IMR-90 (cell line): ENCODE results near the gene SMARCA4.

Experiments used
- BHLHE40 ChIP-seq: fragments of 150-350 bp; IDR thresholded peaks from 2 replicates; pipeline ENCODE4 v1.6.1; 2016; ENCODE audit warnings: mild to moderate bottlenecking, low read depth, low read length
- CEBPB ChIP-seq: IDR thresholded peaks from 2 replicates; pipeline ENCODE4 v1.6.1; 2012; ENCODE audit warnings: low read depth, low read length, improper control_type of control experiment
- CHD1 ChIP-seq: IDR thresholded peaks from 2 replicates; pipeline ENCODE4 v1.6.1; 2012; ENCODE audit warnings: low read depth, low read length, improper control_type of control experiment
- ELK1 ChIP-seq: fragments of 150-350 bp; IDR thresholded peaks from 2 replicates; pipeline ENCODE4 v1.6.1; 2016; ENCODE audit warnings: low read depth, mild to moderate bottlenecking, low read length, moderate library complexity, borderline replicate concordance
- FOS ChIP-seq: fragments of 150-350 bp; IDR thresholded peaks from 2 replicates; pipeline ENCODE4 v1.6.1; 2016; ENCODE audit warnings: low read depth, low read length
- MAFK ChIP-seq: IDR thresholded peaks from 2 replicates; pipeline ENCODE4 v1.6.1; 2012; ENCODE audit warnings: low read depth, low read length, improper control_type of control experiment
- MAZ ChIP-seq: IDR thresholded peaks from 2 replicates; pipeline ENCODE4 v1.6.1; 2012; ENCODE audit warnings: low read depth, mild to moderate bottlenecking, low read length, improper control_type of control experiment, moderate library complexity, borderline replicate concordance
- MXI1 ChIP-seq: IDR thresholded peaks from 2 replicates; pipeline ENCODE4 v1.6.1; 2012; ENCODE audit warnings: low read depth, mild to moderate bottlenecking, low read length, moderate library complexity, borderline replicate concordance
- POLR2A ChIP-seq: IDR thresholded peaks from 2 replicates; pipeline ENCODE4 v1.6.1; 2012; ENCODE audit warnings: mild to moderate bottlenecking, low read depth, low read length
- RAD21 ChIP-seq: IDR thresholded peaks from 2 replicates; pipeline ENCODE4 v1.6.1; 2012; ENCODE audit warnings: low read length, improper control_type of control experiment
- RFX5 ChIP-seq: IDR thresholded peaks from 2 replicates; pipeline ENCODE4 v1.8.0; 2012; ENCODE audit warnings: low read depth, mild to moderate bottlenecking, low read length, moderate library complexity
- SMC3 ChIP-seq: fragments of 150-350 bp; IDR thresholded peaks from 2 replicates; pipeline ENCODE4 v1.6.1; 2016; ENCODE audit warnings: low read depth, mild to moderate bottlenecking, antibody characterized with exemption, low read length, moderate library complexity
- TF ChIP-seq, protein P1 (sequence below): conservative IDR thresholded peaks from 2 replicates; pipeline ENCODE4 v1.5.1; 2012; ENCODE audit warnings: mild to moderate bottlenecking, low read depth, low read length, improper control_type of control experiment
- TF ChIP-seq, protein P2 (sequence below): fragments of 150-350 bp; IDR thresholded peaks from 2 replicates; pipeline ENCODE4 v1.6.1; 2017; ENCODE audit warnings: mild to moderate bottlenecking, antibody characterized with exemption, low read length, low read depth

DNA sequence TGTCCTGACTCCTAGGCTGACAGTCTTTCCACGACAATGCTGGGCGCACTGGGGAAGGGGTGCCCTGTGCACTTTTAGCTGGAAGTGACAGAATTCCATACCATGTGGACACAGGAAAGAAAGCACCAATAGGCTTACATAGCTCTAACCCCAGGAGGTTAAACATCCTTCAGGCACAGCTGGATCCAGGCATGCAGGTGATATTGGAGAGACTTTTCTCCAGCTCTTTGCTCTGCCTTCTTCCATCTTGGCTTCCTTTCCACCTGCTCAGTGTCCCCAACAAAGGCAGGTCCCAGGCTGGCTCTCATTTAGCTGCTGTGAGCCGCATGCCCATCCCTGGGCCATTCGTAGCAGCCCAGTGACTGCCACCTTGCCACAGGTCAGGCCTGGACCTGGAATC, 67.3 kb downstream of the SMARCA4 start:
- TF ChIP-seq CEBPB (no peak), ELK1 (no peak), SMC3 (no peak), POLR2A (no peak), BHLHE40 (no peak), RAD21 (no peak), MXI1 (no peak), CHD1 (no peak), RFX5 (no peak), MAZ (no peak), MAFK (no peak), FOS (no peak)
- TF ChIP-seq, protein P1, sequence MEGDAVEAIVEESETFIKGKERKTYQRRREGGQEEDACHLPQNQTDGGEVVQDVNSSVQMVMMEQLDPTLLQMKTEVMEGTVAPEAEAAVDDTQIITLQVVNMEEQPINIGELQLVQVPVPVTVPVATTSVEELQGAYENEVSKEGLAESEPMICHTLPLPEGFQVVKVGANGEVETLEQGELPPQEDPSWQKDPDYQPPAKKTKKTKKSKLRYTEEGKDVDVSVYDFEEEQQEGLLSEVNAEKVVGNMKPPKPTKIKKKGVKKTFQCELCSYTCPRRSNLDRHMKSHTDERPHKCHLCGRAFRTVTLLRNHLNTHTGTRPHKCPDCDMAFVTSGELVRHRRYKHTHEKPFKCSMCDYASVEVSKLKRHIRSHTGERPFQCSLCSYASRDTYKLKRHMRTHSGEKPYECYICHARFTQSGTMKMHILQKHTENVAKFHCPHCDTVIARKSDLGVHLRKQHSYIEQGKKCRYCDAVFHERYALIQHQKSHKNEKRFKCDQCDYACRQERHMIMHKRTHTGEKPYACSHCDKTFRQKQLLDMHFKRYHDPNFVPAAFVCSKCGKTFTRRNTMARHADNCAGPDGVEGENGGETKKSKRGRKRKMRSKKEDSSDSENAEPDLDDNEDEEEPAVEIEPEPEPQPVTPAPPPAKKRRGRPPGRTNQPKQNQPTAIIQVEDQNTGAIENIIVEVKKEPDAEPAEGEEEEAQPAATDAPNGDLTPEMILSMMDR = no peak
- TF ChIP-seq, protein P2, sequence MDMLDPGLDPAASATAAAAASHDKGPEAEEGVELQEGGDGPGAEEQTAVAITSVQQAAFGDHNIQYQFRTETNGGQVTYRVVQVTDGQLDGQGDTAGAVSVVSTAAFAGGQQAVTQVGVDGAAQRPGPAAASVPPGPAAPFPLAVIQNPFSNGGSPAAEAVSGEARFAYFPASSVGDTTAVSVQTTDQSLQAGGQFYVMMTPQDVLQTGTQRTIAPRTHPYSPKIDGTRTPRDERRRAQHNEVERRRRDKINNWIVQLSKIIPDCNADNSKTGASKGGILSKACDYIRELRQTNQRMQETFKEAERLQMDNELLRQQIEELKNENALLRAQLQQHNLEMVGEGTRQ = no peak
